GM19452 (cell line): Measurements from ENCODE around the gene MUC5AC.
"Not testable (repeated sequence)": the region's sequence is repeated elsewhere in the genome, so short reads cannot be mapped to it uniquely, and the experiment has no call there.

ENCODE experiments used
- ATAC-seq: cut with Tn5 transposase; IDR thresholded peaks from one replicate; pipeline ENCODE4 v1.9.1; 2021; ENCODE audit not compliant: unreplicated experiment

The MUC5AC gene

GRCh38 chr11:1234771-1235305 is 77.1 kb downstream of the MUC5AC start:
- ATAC-seq, result no peak

DNA sequence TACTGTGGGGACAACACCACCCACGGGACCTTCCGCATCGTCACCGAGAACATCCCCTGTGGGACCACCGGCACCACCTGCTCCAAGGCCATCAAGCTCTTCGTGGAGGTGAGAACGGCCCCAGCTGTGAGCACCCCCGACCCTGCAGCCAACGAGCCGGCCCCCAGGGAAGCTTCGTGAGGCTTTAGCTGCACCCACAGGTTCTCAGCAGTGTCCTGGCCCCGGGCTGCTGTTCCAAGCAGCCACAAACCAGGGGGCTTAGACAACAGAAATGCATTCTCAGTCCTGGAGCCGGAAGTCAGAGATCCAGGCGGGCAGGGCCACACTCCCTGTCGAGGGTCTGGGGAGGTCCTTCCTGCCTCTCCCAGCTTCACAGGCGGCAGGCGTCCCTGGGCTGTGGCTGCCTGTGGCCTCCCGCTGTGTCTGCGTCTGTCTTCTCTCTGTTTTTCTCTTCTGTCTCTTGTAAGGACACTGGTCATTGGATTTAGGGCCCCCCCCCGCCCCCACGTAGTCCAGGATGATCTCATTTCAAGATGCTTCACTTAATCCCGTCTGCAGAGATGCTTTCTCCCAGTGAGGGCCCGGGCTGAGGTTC is 77.7 kb downstream of the MUC5AC start:
- no peak for ATAC-seq

DNA sequence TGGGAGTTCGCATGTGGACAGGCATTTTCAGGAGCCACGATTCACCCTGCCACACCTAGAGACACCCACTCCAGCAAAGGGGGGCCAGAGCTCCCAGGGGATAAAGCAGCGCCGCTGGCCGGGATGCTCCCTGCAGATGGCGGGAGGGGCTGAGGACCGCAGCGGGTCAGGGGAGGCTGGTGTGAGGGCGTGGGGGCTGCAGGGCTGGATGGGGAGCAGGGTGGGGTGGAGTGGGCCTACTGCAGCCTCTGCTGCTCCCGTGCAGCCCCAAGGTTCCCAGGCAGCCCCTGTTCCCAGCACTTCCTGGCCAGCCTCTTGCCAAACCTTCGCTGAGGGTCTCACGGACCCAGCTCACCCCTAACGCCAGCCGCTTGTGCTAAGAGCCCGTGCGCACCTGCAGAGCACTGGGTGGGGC is 78.2 kb downstream of the MUC5AC start:
- no peak for ATAC-seq

- ATAC-seq, result no peak
Measured at GRCh38 chr11:1236316-1237127, 78.8 kb downstream of the MUC5AC start.

GRCh38 chr11:1237128-1237580 is 79.4 kb downstream of the MUC5AC start:
- no peak for ATAC-seq

GRCh38 chr11:1237851-1238250 is 80.1 kb downstream of the MUC5AC start:
- ATAC-seq, result no peak

DNA sequence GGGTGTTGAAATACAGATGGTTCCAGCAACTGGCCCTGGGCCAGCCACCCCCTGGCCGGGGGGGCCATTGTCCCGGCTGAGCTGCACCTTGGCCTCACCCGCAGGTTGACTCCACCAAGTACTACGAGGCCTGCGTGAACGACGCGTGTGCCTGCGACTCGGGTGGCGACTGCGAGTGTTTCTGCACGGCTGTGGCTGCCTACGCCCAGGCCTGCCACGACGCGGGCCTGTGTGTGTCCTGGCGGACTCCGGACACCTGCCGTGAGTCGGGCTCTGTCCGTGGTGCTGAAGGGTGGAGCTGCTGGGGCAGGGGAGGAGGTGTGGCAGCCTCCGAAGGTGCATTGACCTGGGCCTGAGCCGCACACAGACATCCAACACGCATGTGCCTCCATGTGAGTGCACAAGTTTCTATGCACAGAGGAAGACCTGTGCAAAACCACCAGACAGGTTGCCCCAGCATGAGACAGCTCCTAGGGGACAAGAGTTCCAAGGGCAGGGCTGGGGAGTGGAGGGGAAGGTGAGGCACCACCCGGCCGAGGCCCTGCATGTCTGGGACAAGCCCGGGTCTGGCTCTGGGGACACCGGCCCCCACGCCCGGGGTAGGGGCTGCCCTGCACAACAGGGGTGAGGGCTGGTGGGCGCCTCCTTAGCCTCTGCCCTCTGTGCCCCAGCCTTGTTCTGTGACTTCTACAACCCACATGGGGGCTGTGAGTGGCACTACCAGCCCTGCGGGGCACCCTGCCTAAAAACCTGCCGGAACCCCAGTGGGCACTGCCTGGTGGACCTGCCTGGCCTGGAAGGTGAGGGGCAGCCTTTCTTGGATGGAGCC is 81.2 kb downstream of the MUC5AC start:
- no peak for ATAC-seq

- ATAC-seq, result no peak
Measured at GRCh38 chr11:1239596-1240205, 81.9 kb downstream of the MUC5AC start.

- no peak for ATAC-seq
Measured at GRCh38 chr11:1240771-1241170, 83.0 kb downstream of the MUC5AC start.

DNA sequence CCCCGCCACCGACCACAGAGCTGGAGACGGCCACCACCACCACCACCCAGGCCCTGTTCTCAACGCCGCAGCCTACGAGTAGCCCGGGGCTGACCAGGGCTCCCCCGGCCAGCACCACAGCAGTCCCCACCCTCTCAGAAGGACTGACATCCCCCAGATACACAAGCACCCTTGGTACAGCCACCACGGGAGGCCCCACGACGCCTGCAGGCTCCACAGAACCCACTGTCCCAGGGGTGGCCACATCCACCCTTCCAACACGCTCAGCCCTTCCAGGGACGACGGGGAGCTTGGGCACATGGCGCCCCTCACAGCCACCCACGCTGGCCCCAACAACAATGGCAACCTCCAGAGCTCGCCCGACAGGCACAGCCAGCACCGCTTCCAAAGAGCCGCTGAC is 84.0 kb downstream of the MUC5AC start:
- no peak for ATAC-seq

DNA sequence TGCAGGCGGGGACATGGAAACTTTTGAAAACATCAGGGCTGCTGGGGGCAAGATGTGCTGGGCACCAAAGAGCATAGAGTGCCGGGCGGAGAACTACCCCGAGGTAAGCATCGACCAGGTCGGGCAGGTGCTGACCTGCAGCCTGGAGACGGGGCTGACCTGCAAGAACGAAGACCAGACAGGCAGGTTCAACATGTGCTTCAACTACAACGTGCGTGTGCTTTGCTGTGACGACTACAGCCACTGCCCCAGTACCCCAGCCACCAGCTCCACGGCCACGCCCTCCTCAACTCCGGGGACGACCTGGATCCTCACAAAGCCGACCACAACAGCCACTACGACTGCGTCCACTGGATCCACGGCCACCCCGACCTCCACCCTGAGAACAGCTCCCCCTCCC is 84.5 kb downstream of the MUC5AC start:
- no peak for ATAC-seq

DNA sequence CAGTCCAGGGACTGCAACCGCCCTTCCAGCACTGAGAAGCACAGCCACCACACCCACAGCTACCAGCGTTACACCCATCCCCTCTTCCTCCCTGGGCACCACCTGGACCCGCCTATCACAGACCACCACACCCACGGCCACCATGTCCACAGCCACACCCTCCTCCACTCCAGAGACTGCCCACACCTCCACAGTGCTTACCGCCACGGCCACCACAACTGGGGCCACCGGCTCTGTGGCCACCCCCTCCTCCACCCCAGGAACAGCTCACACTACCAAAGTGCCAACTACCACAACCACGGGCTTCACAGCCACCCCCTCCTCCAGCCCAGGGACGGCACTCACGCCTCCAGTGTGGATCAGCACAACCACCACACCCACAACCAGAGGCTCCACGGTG is 85.0 kb downstream of the MUC5AC start:
- ATAC-seq, result not testable (repeated sequence)

DNA sequence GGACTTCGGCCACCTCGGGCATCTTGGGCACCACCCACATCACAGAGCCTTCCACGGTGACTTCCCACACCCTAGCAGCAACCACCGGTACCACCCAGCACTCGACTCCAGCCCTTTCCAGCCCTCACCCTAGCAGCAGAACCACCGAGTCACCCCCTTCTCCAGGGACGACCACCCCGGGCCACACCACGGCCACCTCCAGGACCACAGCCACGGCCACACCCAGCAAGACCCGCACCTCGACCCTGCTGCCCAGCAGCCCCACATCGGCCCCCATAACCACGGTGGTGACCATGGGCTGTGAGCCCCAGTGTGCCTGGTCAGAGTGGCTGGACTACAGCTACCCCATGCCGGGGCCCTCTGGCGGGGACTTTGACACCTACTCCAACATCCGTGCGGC is 85.8 kb downstream of the MUC5AC start:
- not testable (repeated sequence) for ATAC-seq

GRCh38 chr11:1244557-1244956 is 86.8 kb downstream of the MUC5AC start:
- not testable (repeated sequence) for ATAC-seq

- ATAC-seq, result not testable (repeated sequence)
Measured at GRCh38 chr11:1245717-1246116, 88.0 kb downstream of the MUC5AC start.

GRCh38 chr11:1246301-1246700 is 88.5 kb downstream of the MUC5AC start:
- ATAC-seq, result not testable (repeated sequence)

- ATAC-seq, result not testable (repeated sequence)
Measured at GRCh38 chr11:1247026-1247425, 89.3 kb downstream of the MUC5AC start.

GRCh38 chr11:1248951-1249350 is 91.2 kb downstream of the MUC5AC start:
- ATAC-seq, result not testable (repeated sequence)

DNA sequence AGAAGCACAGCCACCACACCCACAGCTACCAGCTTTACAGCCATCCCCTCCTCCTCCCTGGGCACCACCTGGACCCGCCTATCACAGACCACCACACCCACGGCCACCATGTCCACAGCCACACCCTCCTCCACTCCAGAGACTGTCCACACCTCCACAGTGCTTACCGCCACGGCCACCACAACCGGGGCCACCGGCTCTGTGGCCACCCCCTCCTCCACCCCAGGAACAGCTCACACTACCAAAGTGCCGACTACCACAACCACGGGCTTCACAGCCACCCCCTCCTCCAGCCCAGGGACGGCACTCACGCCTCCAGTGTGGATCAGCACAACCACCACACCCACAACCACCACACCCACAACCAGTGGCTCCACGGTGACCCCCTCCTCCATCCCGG is 92.7 kb downstream of the MUC5AC start:
- ATAC-seq, result not testable (repeated sequence)
